Stomach (tissue), 4 donors: ENCODE data around the gene CD53.

Experiments
- EP300 ChIP-seq: sonication (generic); formaldehyde crosslinking; IDR thresholded peaks from one replicate; pipeline ENCODE4 v1.6.1; 2017; ENCODE audit warnings: antibody characterized with exemption
- POLR2A ChIP-seq, 4 donors: fragments of 450-650 bp; IDR thresholded peaks; one replicate each; pipeline ENCODE4 v1.6.1; 2016; ENCODE audit warnings: antibody characterized with exemption in 4 of 4, control low read depth in 2 of 4, mild to moderate bottlenecking in 1 of 4, moderate library complexity in 1 of 4
- POLR2AphosphoS5 ChIP-seq, 3 donors: sonication (generic); formaldehyde crosslinking; IDR thresholded peaks; one replicate each; pipeline ENCODE4 v1.6.1; 2016; ENCODE audit warnings: antibody characterized with exemption in 3 of 3
- TF ChIP-seq, protein P1 (sequence below), 7 experiments: fragments of 450-650 bp in 4 of 7; fragments of 200-600 bp in 3 of 7; sonication (generic) in 3 of 7; IDR thresholded peaks; one replicate each; pipeline ENCODE4 v1.5.1; 2016 to 2019; ENCODE audit warnings: antibody characterized with exemption in 7 of 7, control low read depth in 2 of 7, mild to moderate bottlenecking in 1 of 7

DNA sequence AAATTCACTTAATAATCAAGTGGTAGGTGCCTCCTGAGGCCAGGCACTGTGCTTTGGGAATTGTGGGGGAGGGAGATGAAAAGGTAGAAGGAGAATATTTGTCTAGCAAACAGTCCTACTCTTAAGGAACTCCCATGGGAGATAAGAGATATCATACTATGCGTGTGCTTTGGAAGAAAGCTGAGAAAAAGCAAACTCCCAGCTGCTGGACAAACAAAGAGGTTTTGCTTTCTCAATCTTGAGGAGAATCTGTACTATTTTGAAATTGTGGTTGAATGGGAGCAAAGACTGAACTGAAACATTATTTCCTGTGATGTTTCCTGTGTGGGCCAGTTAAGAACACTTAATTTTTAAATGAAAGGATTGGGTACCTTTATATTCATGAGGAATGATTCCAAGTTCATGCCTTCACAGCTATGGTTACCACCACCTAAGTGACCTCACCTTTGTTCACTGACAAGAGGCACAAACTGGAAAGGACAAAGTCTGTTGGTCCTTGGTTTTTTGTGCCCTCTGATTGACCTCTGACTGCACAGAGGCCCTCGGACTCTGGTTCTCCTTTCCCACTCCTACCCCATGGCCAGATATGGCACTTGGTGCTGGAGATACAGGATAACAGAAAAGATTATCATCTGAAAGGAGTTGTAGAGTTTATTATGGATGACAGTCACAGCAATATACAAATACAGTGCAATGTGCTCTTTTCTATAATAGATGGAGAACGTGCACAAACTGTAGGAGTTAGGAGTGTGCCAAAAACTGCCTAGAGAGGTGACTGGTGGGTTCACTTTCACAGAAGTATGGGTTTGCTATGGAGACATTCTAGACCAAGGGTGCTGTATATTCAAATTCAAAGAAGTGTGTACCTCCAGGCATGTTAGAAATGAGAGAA, 1.6 kb downstream of the CD53 start:
- TF ChIP-seq, protein P1, sequence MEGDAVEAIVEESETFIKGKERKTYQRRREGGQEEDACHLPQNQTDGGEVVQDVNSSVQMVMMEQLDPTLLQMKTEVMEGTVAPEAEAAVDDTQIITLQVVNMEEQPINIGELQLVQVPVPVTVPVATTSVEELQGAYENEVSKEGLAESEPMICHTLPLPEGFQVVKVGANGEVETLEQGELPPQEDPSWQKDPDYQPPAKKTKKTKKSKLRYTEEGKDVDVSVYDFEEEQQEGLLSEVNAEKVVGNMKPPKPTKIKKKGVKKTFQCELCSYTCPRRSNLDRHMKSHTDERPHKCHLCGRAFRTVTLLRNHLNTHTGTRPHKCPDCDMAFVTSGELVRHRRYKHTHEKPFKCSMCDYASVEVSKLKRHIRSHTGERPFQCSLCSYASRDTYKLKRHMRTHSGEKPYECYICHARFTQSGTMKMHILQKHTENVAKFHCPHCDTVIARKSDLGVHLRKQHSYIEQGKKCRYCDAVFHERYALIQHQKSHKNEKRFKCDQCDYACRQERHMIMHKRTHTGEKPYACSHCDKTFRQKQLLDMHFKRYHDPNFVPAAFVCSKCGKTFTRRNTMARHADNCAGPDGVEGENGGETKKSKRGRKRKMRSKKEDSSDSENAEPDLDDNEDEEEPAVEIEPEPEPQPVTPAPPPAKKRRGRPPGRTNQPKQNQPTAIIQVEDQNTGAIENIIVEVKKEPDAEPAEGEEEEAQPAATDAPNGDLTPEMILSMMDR (IDR thresholded peaks at IDR 0.05), result no peak
- no peak for TF ChIP-seq POLR2A (IDR thresholded peaks at IDR 0.05)
- no peak for TF ChIP-seq EP300
- TF ChIP-seq POLR2AphosphoS5 (IDR thresholded peaks at IDR 0.05), result no peak
